NCI-H2171 treated with DMSO at 0.1 percent for 48 hours (cell line): Measurements from ENCODE around the gene TCF12.
"Not testable (repeated sequence)": the region's sequence is repeated elsewhere in the genome, so short reads cannot be mapped to it uniquely, and the experiment has no call there.

Experiments used
- DNase-seq: peaks from one replicate; lab custom pipeline; 2025; lab: John Stamatoyannopoulos, UW

TCF12 gene

DNA sequence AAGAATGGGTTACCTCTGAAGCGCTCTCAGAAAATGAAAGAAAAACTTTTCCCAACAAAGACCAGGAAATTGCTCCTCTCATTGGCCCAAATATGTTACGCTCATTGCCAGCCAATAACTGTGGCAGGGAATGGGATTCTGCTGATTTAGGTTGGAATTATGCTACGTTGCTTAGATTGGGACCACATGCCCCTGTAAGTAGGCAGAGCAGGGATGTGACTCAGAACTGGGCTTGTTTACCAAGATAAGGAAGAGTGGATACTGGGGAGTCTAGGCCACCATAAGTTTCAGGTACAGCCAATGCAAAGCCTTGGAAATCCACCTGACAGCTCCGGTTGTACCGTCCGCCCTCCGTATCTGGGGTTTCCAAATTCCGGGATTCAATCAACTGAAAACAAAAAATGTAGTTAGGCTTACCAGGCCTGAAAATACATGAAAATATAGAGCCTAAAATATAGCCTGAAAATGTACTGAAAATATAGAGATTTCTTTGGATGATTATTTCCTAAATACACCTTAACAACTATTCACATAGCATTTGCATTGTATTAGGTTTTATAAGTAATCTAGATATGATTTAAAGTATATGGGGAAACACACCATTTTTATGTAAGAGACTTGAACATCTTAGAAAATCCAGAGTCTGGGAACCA, 1.5 kb upstream of the TCF12 start:
- no peak for DNase-seq

DNA sequence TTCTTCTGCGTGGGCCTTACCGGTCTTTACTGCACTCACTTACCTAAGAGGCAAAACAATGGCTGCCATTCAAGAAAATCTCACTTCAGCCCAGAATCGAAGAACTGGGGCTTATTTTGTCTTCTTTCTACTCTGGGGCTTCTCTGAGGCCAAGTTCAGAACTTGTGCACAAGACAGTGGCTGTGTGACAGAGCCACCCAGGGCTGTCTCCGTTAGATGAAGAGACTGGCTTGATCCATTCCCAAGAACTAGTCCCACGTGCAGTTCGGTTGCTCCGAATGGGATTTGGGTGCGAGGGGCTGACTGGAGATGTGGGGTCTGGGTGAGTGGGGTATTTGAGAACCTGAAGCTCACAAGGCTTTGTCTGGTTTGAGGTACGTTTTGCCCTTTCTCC, 795 bp upstream of the TCF12 start:
- DNase-seq, result no peak

DNA sequence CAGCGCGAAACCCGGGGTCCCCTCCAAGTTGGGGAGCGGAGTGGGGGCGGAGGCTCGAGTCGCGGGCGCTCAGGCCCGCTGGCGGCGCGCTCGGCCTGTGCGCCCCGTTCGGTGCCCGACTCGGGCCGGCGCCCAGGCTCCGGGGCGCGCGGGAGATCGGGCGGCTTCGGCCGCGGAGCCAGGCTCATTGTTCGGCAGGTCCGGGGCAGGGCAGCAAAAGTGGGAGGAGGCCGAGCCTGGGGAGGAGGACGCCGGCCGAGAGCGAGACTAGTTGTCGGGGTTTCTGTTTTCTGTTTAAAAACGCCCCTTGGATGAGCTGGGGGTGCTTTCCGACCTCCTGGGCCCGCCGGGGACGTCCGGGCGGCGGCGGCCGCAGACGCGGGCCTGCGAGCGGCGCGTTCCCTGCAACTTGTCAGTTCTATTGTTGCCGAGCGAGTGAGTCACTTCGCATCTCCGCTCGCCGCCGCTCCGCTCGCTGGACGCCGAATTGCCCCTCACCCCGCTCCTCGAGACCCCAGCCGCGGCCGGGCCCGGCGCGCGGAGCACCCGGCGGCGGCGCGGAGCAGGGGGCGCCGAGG, 676 bp downstream of the TCF12 start:
- DNase-seq, result peak; percentile 33

DNA sequence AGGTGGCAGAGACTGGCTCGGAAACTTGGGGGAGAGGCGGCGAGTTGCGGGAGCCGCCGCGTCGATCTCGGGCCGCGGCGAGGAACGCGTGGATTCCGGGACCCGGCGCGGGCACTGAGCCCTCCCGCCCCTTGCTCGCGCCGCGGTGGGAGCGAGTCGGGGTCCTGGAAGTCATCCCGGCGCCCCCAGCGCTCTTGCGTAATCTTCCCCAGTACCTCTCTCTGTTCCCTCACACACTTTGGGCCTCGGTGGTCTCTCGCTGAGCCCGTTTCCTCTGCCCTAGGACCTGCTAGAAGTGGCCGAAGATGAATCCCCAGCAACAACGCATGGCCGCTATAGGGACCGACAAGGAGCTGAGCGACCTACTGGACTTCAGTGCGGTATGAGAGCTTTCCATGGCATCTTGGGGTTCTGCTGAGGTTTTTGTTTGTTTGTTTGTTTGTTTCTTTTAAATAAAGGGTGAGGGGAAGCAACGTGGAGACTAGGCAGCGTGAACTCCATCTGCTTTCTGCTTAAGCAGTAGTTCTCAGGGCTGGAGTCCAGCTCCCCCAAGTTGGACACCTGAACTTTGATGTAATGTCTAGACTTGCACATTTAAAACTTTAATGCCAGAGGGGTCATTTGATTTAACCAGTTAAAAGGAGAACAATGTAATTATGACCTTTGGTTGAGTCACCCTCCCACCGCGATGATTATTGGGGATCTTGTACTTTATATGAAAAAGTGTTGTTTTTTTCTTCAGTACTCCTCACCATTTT, 1.3 kb downstream of the TCF12 start:
- peak; percentile 65 for DNase-seq

DNA sequence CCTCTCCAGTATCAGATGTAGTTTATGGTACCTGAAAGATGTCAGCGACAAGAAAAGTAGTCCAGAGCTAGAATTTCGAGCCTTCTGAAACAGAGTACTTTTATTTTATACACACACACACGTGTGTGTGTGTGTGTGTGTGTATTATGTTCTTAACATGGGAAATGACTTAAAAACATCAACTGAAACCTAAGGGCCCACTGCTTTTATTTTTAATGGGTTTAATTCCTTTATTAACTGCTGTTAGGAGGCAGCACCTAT, 1.9 kb downstream of the TCF12 start:
- peak; percentile 36 for DNase-seq

DNA sequence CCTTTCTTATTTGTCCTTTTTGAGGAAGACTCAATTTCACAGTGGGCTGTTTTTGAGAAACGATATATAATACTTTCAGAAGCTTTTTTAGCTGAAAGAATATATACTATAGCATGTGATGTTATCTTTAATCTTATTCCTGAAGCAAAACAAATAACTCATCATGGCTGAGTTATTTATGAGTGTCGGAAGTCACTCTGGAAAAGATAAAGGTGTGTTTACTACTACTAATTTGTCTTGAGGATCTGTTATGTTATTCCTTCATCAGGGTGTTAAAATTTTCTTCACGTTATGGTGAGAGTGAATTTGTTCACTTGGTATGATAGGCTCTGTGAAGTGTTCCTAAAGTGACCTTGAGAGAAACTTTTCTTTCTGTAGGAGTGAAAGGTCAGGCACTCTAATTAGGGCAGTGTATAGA, 4.7 kb downstream of the TCF12 start:
- no peak for DNase-seq

DNA sequence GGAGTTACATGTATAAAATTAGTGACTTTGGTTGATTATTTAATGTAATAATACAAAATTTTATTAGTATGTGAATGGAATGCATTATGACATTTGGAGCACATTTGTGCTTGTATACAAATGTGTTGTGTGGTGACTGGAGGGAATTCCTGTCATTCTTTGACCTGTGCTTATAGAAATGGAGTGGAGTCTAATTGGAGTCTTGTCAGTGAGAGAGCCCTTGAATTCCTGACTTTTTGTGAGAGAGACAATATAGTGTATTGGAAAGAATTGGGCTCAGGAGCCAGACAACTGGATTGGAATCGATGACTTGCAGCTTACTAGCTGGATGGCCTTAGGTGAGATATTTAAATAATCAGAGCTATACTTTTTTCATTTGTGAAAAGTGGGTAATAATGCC, 9.4 kb downstream of the TCF12 start:
- no peak for DNase-seq

DNA sequence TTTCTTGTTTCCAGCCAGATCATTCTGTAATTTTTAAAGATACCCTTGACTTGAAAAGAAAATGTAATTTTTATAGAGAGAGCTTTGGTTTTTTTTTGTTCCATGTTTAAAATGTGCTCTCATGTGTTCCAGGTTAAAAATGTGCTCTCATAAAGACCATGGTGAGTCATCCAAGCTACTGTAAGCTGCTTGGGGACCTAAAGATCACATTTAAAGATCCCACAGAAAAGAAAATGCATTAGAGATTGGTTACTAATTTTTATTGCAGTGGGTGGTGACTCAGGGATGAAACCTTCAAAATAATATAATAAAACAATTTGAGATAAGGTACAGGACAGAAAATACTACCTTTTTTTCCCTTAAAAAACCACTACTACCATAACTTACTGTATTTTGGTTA, 11.0 kb downstream of the TCF12 start:
- DNase-seq, result no peak

DNA sequence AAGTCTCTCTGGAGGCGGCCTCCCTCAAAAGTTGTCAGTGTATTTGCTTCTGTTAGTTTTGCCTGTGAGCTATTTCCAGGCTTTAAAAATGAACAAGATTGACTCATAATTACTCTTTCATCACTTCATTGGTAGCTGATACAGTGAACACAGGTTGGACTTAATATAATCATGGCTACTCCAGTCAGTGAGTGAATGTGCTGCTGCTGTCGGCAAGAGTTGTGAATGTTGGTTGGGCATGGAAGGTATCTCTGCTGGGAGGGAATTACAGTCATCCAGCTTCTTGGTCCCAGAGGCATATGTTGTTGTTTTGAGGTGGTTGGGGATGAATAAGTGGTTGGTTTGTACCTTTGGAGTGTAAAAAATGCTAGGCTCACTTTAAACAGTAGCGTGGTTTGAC, 11.5 kb downstream of the TCF12 start:
- no peak for DNase-seq

DNA sequence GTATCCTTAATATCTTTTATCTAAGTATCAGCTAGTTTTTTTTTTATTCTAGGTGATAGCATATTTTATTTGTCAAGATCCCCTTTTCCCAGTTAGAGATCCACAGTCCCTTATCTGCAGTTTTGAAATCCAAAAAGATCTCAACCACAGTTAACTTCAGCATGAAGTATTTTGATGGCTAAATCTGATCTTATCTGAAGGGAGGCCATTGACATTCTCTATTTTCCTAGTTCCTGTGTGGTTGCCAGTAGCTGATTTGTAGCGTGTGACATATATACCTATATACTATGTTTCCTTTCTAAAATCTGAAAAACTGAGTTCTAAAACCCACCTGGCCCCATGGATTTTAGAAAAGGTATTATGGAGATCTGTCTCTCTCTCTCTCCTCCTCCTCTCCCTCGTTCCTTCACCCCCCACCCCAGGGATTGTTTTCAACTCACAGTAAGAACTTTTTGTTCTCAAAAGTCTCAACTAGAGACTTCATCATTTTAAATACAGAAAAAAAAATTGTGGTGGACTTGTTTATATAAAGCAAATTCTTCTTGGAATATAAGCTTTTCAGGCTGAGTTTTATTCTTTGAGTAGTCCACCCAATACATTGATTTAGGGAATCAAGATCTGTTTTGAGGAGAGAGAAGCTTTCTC, 12.3 kb downstream of the TCF12 start:
- no peak for DNase-seq

DNA sequence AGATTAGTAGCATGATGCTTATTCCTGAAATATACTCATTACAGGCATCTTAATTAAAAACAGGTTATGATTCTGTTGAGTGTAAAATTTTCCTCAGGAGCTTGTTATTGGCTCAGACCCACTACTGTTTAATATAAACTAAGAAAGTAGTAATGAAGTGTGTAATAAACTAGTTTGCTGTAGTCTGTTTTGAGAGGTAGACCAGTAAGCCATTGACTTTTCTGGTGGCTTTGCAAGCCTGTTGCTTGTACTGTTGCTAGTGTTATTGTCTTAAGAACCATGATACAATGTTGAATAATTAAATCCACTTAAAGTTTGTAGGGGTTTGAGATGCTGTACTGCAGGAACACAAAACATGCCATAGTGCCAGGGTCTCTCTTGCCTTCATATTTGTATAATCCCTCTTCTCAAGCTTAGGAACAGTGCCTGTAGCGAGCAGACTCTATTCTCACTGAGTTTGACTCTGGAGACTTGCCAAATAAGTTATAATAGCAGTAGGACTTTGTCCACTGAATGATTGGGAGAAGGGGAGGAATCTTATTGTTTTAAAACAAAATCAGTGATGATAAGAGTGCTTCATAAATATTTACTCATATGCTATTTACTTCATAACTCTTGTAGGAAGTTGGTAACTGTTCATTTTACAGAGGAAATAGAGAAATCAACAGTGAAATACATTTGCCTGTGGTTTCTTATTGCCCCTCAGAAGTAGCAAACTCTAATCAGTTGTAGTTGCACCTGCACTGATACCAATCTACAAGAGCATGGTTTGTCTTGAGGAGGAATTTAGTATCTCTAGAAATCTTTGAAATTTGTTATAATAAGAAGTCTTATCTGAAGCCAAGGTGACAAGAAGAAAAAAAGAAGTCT, 13.4 kb downstream of the TCF12 start:
- DNase-seq, result no peak

DNA sequence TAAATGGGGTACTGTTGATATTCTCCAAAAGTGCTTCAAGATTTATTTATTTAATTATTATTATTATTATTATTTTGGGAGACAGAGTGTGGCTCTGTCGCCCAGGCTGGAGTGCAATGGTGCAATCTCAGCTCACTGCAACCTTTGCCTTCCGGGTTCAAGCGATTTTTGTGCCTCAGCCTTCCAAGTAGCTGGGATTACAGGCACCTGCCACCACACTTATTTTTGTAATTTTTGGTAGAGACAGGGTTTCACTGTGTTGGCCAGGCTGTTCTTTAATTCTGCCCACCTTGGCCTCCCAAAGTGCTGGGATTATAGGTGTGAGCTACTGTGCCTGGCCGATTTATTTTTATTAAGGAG, 14.0 kb downstream of the TCF12 start:
- DNase-seq, result not testable (repeated sequence)

DNA sequence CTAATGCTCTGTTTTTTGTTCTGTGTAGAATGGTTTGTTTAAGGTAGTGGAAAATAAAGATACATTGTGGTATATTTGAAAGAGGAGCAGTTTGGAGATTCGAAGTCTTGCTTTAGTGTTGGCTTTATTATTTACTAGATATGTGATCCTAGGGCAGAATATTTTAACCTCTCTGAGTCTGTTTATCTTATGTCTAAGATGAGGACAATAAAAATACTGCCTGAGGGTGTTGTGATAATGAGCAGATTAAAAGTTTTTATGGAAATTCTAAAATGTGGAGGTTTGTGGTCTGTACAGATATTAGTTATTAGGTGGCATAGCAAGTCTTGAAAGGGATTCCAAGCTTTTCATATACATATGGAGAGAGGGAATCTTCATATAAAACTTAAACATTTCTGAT, 15.0 kb downstream of the TCF12 start:
- DNase-seq, result no peak

DNA sequence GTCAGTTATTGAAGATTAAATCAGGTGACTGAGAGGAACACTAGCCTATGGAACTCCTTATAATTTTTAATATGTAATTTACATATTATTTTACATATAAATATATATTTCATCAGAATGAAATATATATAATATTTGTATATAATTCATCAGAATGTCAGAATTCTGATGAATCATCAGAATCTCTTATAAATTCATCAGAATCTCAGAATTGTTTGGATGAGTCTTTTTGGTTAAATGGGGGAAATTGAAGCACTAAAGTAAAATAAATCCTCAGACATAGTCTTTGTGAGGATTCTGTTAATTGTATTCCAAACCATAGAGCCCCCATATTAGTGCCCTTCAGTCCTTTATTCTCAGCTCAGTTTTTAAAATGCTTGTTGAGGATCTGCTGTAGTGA, 15.4 kb downstream of the TCF12 start:
- no peak for DNase-seq

DNA sequence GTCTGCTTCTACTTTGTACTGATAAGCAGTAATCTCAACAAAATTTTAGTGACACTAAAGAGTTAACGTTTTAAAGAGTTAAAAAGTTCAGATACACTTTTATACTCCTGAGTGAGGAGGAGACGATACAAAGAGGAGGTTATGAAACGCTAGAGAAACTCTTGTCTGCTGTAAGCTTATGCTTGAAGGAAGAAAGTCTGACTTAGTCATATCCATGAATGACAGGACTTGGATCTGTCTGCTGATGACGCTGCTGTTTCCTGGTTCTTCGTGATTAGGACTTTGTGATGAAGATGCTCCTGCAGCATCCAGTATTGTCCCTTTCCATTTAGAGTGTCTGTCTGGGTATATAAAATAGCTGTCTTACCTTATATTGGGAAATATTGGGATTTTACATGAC, 15.8 kb downstream of the TCF12 start:
- DNase-seq, result no peak

DNA sequence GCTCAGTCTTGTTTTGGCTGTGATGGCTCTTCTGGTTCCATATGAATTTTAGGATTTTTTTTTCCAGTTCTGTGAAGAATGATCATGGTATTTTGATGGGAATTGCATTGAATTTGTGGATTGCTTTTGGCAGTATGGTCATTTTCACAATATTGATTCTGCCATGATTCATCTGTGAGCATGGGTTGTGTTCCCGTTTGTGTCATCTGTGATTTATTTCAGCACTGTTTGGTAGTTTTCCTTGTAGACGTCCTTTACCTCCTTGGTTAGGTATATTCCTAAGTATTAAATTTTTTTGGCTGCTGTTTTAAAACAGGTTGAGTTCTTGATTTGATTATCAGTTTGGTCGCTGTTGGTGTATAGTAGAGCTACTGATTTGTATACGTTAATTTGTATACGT, 18.5 kb downstream of the TCF12 start:
- no peak for DNase-seq

DNA sequence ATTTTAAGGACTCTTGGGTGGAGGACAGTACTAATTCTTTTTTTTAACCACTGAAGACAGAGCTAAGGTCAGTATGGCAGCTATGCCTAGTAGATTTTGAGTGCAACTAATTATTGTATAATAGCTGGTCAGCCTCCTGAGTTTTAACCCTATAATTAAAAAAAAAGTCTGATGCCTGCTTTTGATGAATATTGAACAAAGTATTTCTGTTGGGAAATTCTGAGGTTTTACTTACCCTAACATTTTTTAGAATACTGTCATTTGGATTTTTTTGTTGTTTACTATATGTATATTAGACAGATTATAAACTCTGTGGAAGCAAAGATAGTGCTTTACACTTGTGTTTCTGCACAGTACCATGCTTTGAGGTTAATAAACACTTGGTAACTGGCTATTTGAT, 20.8 kb downstream of the TCF12 start:
- DNase-seq, result no peak

DNA sequence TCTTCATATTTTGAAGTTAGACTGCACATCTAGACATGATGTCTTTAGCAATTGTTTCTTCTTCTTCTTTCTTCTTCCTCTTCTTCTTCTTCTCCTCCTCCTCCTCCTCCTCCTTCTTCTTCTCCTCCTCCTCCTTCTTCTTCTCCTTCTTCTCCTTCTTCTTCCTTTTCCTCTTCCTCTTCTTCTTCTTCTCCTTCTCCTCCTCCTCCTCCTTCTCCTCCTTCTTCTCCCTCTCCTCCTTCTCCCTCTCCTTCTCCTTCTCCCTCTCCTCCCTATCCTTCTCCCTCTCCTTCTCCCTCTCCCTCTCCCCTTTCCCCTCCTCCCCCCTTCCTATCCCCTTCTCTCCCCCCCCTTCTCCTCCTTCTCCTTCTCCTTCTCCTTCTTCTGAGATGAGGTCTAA, 21.9 kb downstream of the TCF12 start:
- DNase-seq, result no peak

DNA sequence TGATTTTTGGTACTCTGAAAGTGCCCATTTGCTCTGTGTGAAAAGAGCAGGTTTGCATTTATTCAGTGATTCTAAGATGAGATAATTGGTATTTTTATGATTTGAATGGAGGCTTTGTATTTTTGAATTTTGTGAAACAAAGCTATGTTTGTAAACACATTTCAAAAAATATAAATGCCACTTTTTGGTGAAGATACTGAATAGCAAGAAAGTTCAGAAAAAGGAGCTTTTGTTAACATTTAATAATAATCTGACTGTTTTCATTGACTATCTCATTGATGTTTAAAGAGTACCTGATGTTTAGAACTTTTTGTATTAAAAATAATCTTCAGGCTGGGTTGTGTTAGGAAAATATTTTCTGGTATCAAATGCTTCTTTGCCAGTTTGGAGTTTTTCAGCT, 23.7 kb downstream of the TCF12 start:
- no peak for DNase-seq

DNA sequence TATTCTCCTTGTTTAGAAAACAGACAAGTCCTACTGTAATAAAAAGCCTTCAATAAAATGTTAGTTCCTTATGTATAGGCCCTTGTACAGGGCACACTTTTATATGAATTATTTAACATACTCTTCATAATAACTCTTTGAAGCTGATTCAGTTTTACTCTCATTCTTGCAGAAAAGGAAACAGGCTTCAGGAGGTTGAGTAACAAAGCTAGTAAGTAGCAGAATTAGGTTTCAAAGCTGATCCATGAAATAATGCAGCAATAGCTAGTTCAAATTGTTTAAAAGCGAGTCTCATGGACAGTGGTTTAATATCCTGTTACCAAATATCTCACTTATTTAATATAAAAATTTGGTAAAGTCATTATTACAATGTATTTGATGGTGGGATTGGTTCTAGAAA, 25.0 kb downstream of the TCF12 start:
- no peak for DNase-seq

DNA sequence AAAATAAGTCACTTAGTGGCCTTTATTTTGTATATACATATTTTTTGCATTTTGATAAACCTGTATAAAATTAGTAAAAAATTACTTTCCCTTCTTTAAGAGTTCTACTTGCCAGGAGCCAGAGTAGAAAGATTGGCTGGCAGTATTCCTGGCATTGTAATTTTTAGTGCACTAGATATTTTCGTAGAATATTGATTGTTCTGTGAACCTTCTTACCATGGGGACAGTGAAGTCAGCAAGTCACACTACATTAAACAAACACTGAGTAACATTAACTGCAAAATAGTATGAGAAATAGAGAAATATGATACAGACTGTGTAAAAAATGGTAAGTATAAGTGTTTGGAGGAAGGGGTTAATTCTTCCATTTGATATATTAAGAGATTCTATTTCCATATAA, 26.0 kb downstream of the TCF12 start:
- DNase-seq, result no peak

DNA sequence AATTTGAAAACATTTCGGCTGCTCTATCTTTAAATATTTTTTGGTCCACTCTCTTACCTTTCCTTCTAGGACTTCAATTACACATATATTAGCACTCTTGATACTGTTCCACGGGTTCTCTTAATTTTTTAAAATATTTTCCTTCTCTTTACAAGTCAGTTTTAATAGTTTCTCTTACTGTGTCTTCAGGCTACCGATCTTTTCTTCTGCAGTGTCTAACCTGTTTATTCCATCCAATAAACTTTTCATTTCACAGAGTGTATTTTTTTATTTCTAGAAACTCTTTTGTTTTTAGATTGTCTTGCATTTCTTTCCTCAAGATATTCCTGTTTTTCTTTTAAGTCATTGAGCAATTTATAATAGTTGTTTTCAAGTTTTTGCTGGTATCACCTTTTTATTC, 27.7 kb downstream of the TCF12 start:
- DNase-seq, result no peak
